HepG2 (cell line): ENCODE measurements around the gene L1CAM. TPM values are rescaled to one million over a fixed set of nuclear protein-coding genes. Genes with fewer than 3 reads are reported as not detected.

Source experiments
- ATAC-seq: fragments of 200-7000 bp; cut with Tn5 transposase; 3 replicates; pipeline ENCODE4 v1.9.1; 2020; ENCODE audit warnings: mild to moderate bottlenecking, moderate library complexity
- BruUV-seq: library from RNA; stranded (reverse); fragments of 400-500 nt; replicated peaks from 2 replicates; lab custom pipeline; 2021; lab: Mats Ljungman, UMichigan
- CTCF ChIA-PET: fragments of 300-600 bp; formaldehyde crosslinking; extraction: SDS; loops from one replicate; lab custom pipeline; 2021; ENCODE audit warnings: low total read pairs, inconsistent platforms, low intra/inter-chr PET ratio; lab: Yijun Ruan, JAX
- POLR2A ChIA-PET: fragments of 350-600 bp; sonication (Branson Sonifier 250); formaldehyde crosslinking; loops from one replicate; lab custom pipeline; 2020; ENCODE audit warnings: antibody characterized with exemption, inconsistent platforms; lab: Yijun Ruan, JAX
- DNase-seq: peaks from one replicate; pipeline ENCODE4 v3.0.0-alpha.2; 2015; ENCODE audit warnings: low spot score
- FAIRE-seq: peaks from 3 replicates; lab custom pipeline; 2011; peaks lifted over from hg19 to GRCh38; lab: Jason Lieb, UNC
- H2AFZ ChIP-seq: one replicate; pipeline ENCODE4 v1.6.1; 2011; ENCODE audit warnings: low read length, inconsistent platforms
- H3K27ac ChIP-seq: fragments of 300-600 bp; 3 replicates; pipeline ENCODE4 v1.8.0; 2011; ENCODE audit warnings: mixed run types, mild to moderate bottlenecking, mixed read lengths, low read length, inconsistent platforms; ENCODE audit not compliant: insufficient read depth; ENCODE audit errors: extremely low read length
- H3K27me3 ChIP-seq, 2 experiments: fragments of 200-600 bp in 1 of 2; 2 replicates in 1 of 2; 3 replicates in 1 of 2; pipeline versions ENCODE4 v1.6.0 to v1.8.0; 2011; ENCODE audit warnings: low read length in 2 of 2, mild to moderate bottlenecking in 2 of 2, moderate library complexity in 2 of 2, inconsistent platforms in 1 of 2; ENCODE audit not compliant: insufficient read depth in 2 of 2, control insufficient read depth in 1 of 2
- H3K36me3 ChIP-seq, 2 experiments: fragments of 200-600 bp in 1 of 2; replicated peaks in 1 of 2; 2 replicates in 1 of 2; 3 replicates in 1 of 2; pipeline versions ENCODE4 v1.5.1 to v1.8.0; 2011; ENCODE audit warnings: low read length in 2 of 2, inconsistent platforms in 1 of 2; ENCODE audit not compliant: insufficient read depth in 2 of 2, control insufficient read depth in 1 of 2
- H3K4me1 ChIP-seq: 2 replicates; pipeline ENCODE4 v1.5.1; 2012; ENCODE audit warnings: low read length, inconsistent platforms; ENCODE audit not compliant: insufficient read depth
- H3K4me2 ChIP-seq: 2 replicates; pipeline ENCODE4 v1.6.0; 2011; ENCODE audit warnings: low read depth, low read length, inconsistent platforms
- H3K4me3 ChIP-seq, 3 experiments: fragments of 200-600 bp in 1 of 3; sonication (generic), shearing (Covaris generic) in 1 of 3; replicated peaks in 1 of 3; 2 replicates each; pipeline ENCODE4 v1.5.1; 2011 to 2016; ENCODE audit warnings: low read length in 3 of 3, inconsistent platforms in 2 of 3, low read depth in 2 of 3, mild to moderate bottlenecking in 2 of 3, control low read depth in 1 of 3, mixed read lengths in 1 of 3; ENCODE audit not compliant: insufficient read depth in 1 of 3
- H3K79me2 ChIP-seq: one replicate; pipeline ENCODE4 v1.6.1; 2011; ENCODE audit warnings: low read length, inconsistent platforms; ENCODE audit not compliant: insufficient read depth
- H3K9ac ChIP-seq: 2 replicates; pipeline ENCODE4 v1.6.0; 2011; ENCODE audit warnings: mild to moderate bottlenecking, low read depth, low read length, inconsistent platforms; ENCODE audit not compliant: insufficient read depth
- H3K9me3 ChIP-seq: 2 replicates; pipeline ENCODE4 v1.5.1; 2012; ENCODE audit warnings: mild to moderate bottlenecking, low read length
- H4K20me1 ChIP-seq: 2 replicates; pipeline ENCODE4 v1.6.0; 2011; ENCODE audit warnings: inconsistent platforms, mild to moderate bottlenecking, low read length, moderate library complexity; ENCODE audit not compliant: insufficient read depth
- ESRRA ChIP-seq: sonication (generic); formaldehyde crosslinking; IDR thresholded peaks from 2 replicates; pipeline ENCODE4 v1.5.1; 2020; ENCODE audit warnings: mild to moderate bottlenecking, low read depth, missing genetic modification reagents
- GABPB1 ChIP-seq: IDR thresholded peaks from 2 replicates; pipeline ENCODE4 v1.6.1; 2016; ENCODE audit warnings: mild to moderate bottlenecking, missing genetic modification reagents, moderate library complexity, missing compliant biosample characterization
- HDAC6 ChIP-seq: fragments of 200-600 bp; sonication (generic); IDR thresholded peaks from 2 replicates; pipeline ENCODE4 v1.7.0; 2017; ENCODE audit warnings: mild to moderate bottlenecking, antibody characterized with exemption, low read length, low read depth
- POLR2G ChIP-seq: fragments of 200-400 bp; formaldehyde crosslinking; IDR thresholded peaks from 2 replicates; pipeline ENCODE4 v1.6.1; 2018; ENCODE audit warnings: mild to moderate bottlenecking, low read depth, low read length, moderate library complexity
- PRDM15 ChIP-seq: sonication (generic); formaldehyde crosslinking; IDR thresholded peaks from 2 replicates; pipeline ENCODE4 v1.4.0; 2020; ENCODE audit warnings: missing genetic modification reagents
- ZBTB7B ChIP-seq: sonication (generic); formaldehyde crosslinking; IDR thresholded peaks from 2 replicates; pipeline ENCODE4 v1.4.0; 2020; ENCODE audit warnings: missing genetic modification reagents
- ZBTB8A ChIP-seq: sonication (generic); formaldehyde crosslinking; IDR thresholded peaks from 2 replicates; pipeline ENCODE4 v1.4.0; 2020; ENCODE audit warnings: mild to moderate bottlenecking, low read depth, missing genetic modification reagents, borderline replicate concordance
- ZFP36L2 ChIP-seq: sonication (generic); formaldehyde crosslinking; IDR thresholded peaks from 2 replicates; pipeline ENCODE4 v1.4.0; 2020; ENCODE audit warnings: missing genetic modification reagents
- ZNF839 ChIP-seq: sonication (generic); formaldehyde crosslinking; IDR thresholded peaks from 2 replicates; pipeline ENCODE4 v1.4.0; 2020; ENCODE audit warnings: missing genetic modification reagents, mild to moderate bottlenecking, borderline replicate concordance
- WGBS: methylation state at CpG from one replicate; pipeline ENCODE4 v1.1.6; 2017; ENCODE audit warnings: low lambda C conversion rate; 5-methylcytosine and 5-hydroxymethylcytosine counted together
- in situ Hi-C: cut with HindIII; loops from 2 replicates; pipeline ENCODE4 v1.10.0; 2017; ENCODE audit warnings: low pct_unique_long_range_greater_than_20kb; ENCODE audit not compliant: extremely low pct_ligation_motif_present
- intact Hi-C: fragments of 100-400 bp; cut with micrococcal nuclease; formaldehyde crosslinking; loops from one replicate; pipeline ENCODE4 v1.10.0; 2022; ENCODE audit not compliant: unreplicated experiment
- polyA plus RNA-seq, 8 experiments: library from polyadenylated mRNA; depleted of rRNA in 3 of 8; stranded (reverse) in 7 of 8; unstranded in 1 of 8; fragments of >200 nt; fragmentation: Illumina TruSeq in 4 of 8; extraction: Trizol in 4 of 8; gene quantifications; 2 replicates each; pipeline versions ENCODE4 v1.2.1 to v1.2.3, GENCODE V29; 2011 to 2016; ENCODE audit warnings: low read depth in 4 of 8, missing spikeins in 1 of 8, mixed read lengths in 1 of 8; ENCODE audit not compliant: insufficient read depth in 1 of 8
- total RNA-seq, 5 experiments: library from RNA; depleted of rRNA; stranded (reverse); fragments of >200 nt; fragmentation: Illumina TruSeq; extraction: Trizol; gene quantifications; 2 replicates each; pipeline ENCODE4 v1.2.3, GENCODE V29; 2016; ENCODE audit warnings: low read depth in 1 of 5
- TF ChIP-seq, protein P1 (sequence below): sonication (generic); formaldehyde crosslinking; IDR thresholded peaks from 2 replicates; pipeline ENCODE4 v1.5.0; 2020; ENCODE audit warnings: mild to moderate bottlenecking, missing genetic modification reagents

The L1CAM gene
- total and polyA plus RNA-seq, 2 of the 13 experiments (the other 11 are each of a cell fraction or from before 2014, with no cell fraction given) = 1.4 to 2.0 TPM

DNA sequence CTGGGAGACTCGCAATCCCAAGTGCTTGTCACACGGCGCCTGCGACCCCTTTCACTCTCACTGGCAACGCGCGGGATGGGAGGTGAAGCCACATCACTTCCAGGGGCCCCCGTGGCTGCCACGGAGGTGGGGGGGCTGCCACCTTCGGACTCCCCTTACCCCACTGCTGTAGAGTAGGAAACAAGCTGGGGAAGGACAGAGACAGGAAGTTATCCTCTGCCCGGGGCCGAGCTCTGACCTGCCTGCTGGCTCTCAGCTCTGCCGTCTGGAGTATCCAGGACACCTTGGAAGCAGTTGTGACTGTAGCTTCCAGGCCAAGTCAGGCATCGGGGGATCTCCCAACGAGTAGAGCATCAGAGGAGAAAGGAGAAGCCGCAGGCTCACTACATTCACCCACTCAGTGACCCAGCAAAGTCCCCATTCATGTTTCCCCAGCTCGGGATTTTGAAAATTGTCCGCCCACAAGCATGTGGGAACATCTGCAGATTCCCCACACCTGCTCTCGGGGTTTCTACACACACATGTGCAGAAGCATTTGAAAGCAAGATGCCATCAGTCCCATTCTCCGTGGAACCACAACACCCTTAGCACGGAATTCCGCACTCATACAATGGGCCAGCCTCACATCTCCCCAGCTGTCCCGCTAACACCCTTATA, 66.5 kb downstream of the L1CAM start:
- TF ChIP-seq GABPB1 (CRISPR knock-in tag) = 0 out of 2 replicates have a peak, but pooled peaks have one; percentile 3
- TF ChIP-seq ZBTB8A (CRISPR knock-in tag) = no peak
- no peak for DNase-seq
- Histone ChIP-seq H2AFZ (no peak overlapping the region), H3K9me3 (no peaks in the 10 kb centered on the region), H4K20me1 (no peaks in the 10 kb centered on the region), H3K4me3 (peak overlapping the region in 2 of 3 experiments; percentile 31 to 55; a peak in 2 of 6 replicates), H3K27me3 (peaks cover 4 to 29% of the 10 kb centered on the region in 2 experiments; a peak in 4 of 5 replicates), H3K27ac (no peak overlapping the region), H3K79me2 (no peaks in the 10 kb centered on the region), H3K9ac (no peak overlapping the region), H3K36me3 (no peaks in the 10 kb centered on the region), H3K4me1 (0 out of 2 replicates have a peak, but pooled peaks cover 6% of the 10 kb centered on the region), H3K4me2 (peak overlapping the region; percentile 62)
- in situ Hi-C loops = no loop called here
- ChIA-PET CTCF (no interaction called here), POLR2A (no interaction called here)
- no TSS peak for BruUV-seq
- WGBS = 30% methylated on average over 2 of the region's 23 CpGs
- FAIRE-seq = no peak
- intact Hi-C loops = no loop called here
- ATAC-seq = peak; percentile 44

DNA sequence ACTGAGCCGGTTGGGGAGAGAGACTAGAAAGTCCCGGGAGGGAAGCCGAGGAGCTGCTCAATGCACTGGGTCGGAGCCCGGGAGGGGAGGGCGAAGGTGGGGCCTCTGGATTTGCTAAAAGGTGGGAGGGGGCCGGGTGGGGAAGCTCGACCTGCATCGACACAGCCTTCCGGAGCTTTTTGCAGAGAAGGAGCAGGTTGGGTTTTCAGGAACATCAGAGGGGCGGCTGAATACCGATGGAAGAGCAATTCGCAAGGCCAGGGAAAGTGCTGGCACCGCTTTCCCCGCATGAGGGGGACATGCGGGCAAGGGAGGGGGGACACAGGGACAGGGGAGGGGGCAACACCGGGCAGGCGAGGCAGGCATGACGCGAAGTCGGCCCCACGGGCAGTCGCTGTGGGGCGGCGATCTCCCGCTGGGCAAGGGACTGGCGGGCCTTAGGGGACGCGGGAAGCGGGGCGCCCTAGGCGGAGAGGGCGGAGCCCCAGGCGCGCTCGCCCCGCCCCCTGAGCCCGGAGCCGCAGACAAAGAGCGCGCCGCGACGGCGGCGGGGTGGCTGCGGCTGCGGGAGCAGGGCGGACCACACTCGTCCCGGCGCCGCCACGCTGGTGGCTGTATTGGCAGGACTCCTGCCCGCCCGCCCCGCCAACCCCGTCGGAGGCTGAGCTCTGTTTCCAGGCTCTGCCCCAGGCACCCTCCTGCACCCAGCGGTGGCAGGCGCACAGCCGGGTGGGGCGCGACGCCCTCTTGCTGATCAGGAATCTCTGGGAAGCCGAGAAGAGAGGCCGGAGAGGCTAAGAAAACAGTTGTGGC, 67.2 kb downstream of the L1CAM start:
- no TSS peak for BruUV-seq
- Histone ChIP-seq H2AFZ (no peak overlapping the region), H3K9me3 (no peaks in the 10 kb centered on the region), H3K4me3 (peak overlapping the region in 2 of 3 experiments; percentile 31 to 55; a peak in 3 of 6 replicates), H3K4me2 (peak overlapping the region; percentile 62), H3K4me1 (0 out of 2 replicates have a peak, but pooled peaks cover 6% of the 10 kb centered on the region), H4K20me1 (no peaks in the 10 kb centered on the region), H3K27ac (no peak overlapping the region), H3K27me3 (peaks cover 4 to 22% of the 10 kb centered on the region in 2 experiments; a peak in 4 of 5 replicates), H3K9ac (no peak overlapping the region), H3K79me2 (no peaks in the 10 kb centered on the region), H3K36me3 (no peaks in the 10 kb centered on the region)
- POLR2A ChIA-PET = no interaction called here
- ATAC-seq = peak; percentile 83
- in situ Hi-C loops = no loop called here
- intact Hi-C loops = no loop called here
- 8% methylated on average over 10 of the region's 67 CpGs for WGBS
- no peak for DNase-seq
- no peak for FAIRE-seq
- CTCF ChIA-PET = no interaction called here
- TF ChIP-seq PRDM15 (CRISPR knock-in tag) = no peak
- no peak for TF ChIP-seq HDAC6
- TF ChIP-seq ZBTB7B (CRISPR knock-in tag) = no peak
- no peak for TF ChIP-seq POLR2G
- TF ChIP-seq, protein P1, sequence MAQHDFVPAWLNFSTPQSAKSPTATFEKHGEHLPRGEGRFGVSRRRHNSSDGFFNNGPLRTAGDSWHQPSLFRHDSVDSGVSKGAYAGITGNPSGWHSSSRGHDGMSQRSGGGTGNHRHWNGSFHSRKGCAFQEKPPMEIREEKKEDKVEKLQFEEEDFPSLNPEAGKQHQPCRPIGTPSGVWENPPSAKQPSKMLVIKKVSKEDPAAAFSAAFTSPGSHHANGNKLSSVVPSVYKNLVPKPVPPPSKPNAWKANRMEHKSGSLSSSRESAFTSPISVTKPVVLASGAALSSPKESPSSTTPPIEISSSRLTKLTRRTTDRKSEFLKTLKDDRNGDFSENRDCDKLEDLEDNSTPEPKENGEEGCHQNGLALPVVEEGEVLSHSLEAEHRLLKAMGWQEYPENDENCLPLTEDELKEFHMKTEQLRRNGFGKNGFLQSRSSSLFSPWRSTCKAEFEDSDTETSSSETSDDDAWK = no peak
- TF ChIP-seq ESRRA = no peak
- TF ChIP-seq ZNF839 (CRISPR knock-in tag) = no peak
- peak; percentile 10; the same call in 1 of the 2 replicates for TF ChIP-seq GABPB1 (CRISPR knock-in tag)
- TF ChIP-seq ZFP36L2 (CRISPR knock-in tag) = no peak
